T-cell (primary cell): ENCODE measurements around the gene ZWILCH. TPM values are rescaled to one million over a fixed set of nuclear protein-coding genes. Genes with fewer than 3 reads are reported as not detected.
A peak's percentile ranks its signal among the peaks of the same experiment; 100 is the strongest.

Experiments used
- ATAC-seq, 4 experiments: fragments of 200-7000 bp in 3 of 4; fragments of 150-1000 bp in 1 of 4; cut with Tn5 transposase; replicated peaks in 1 of 4; 1 replicate in 3 of 4; 2 replicates in 1 of 4; pipeline ENCODE4 v1.10.0; 2021; ENCODE audit warnings: moderate library complexity in 3 of 4, mild to moderate bottlenecking in 2 of 4, moderate number of reproducible peaks in 1 of 4
- CTCF ChIA-PET, 2 donors: fragments of 300-600 bp; sonication (Branson Sonifier 250); formaldehyde crosslinking; loops; one replicate each; lab custom pipeline; 2022; ENCODE audit warnings: antibody characterized with exemption in 2 of 2; lab: Charles Lee
- POLR2A ChIA-PET, 2 donors: fragments of 300-600 bp; sonication (Branson Sonifier 250); formaldehyde crosslinking; loops; one replicate each; lab custom pipeline; 2022; ENCODE audit warnings: antibody characterized with exemption in 2 of 2; lab: Charles Lee
- DNase-seq, 35 experiments: peaks; one replicate each; pipeline versions ENCODE4 v3.0.0 to v3.0.0-alpha.2; 2013 to 2023
- H3K27ac ChIP-seq: one replicate; pipeline ENCODE4 v1.5.1; 2013; ENCODE audit warnings: low read length
- H3K27me3 ChIP-seq, 2 experiments: replicated peaks in 1 of 2; 1 replicate in 1 of 2; 2 replicates in 1 of 2; pipeline versions ENCODE4 v1.6.1 to v1.7.0; 2013; ENCODE audit warnings: low read length in 1 of 2, mixed read lengths in 1 of 2; ENCODE audit not compliant: control insufficient read depth in 2 of 2, insufficient read depth in 2 of 2; ENCODE audit errors: extremely low read depth in 1 of 2
- H3K36me3 ChIP-seq, 2 donors: 1 replicate in 1 of 2; 2 replicates in 1 of 2; pipeline versions ENCODE4 v1.6.1 to v1.7.0; 2013; ENCODE audit warnings: low read length in 1 of 2; ENCODE audit not compliant: control insufficient read depth in 2 of 2, insufficient read depth in 1 of 2; ENCODE audit errors: extremely low read depth in 1 of 2
- H3K4me1 ChIP-seq, 2 experiments: 1 replicate in 1 of 2; 2 replicates in 1 of 2; pipeline versions ENCODE4 v1.6.1 to v1.7.0; 2013; ENCODE audit warnings: low read length in 2 of 2, mixed read lengths in 1 of 2; ENCODE audit not compliant: insufficient read depth in 2 of 2, control insufficient read depth in 1 of 2; ENCODE audit errors: extremely low read depth in 1 of 2
- H3K4me3 ChIP-seq, 2 donors: 1 replicate in 1 of 2; 2 replicates in 1 of 2; pipeline versions ENCODE4 v1.5.1 to v1.7.0; 2013; ENCODE audit warnings: mild to moderate bottlenecking in 2 of 2, low read length in 1 of 2, moderate library complexity in 1 of 2; ENCODE audit not compliant: control insufficient read depth in 1 of 2; ENCODE audit errors: extremely low read depth in 1 of 2
- H3K9me3 ChIP-seq: 2 replicates; pipeline ENCODE4 v1.7.0; 2013
- H3K27ac Mint-ChIP-seq, 2 donors: one replicate each; pipeline ENCODE4 v1.8.0; 2020 to 2021; ENCODE audit warnings: mild to moderate bottlenecking in 2 of 2, mixed read lengths in 2 of 2
- H3K27me3 Mint-ChIP-seq, 2 donors: one replicate each; pipeline ENCODE4 v1.8.0; 2021 to 2022; ENCODE audit warnings: mixed read lengths in 2 of 2
- H3K36me3 Mint-ChIP-seq: one replicate; pipeline ENCODE4 v1.8.0; 2021; ENCODE audit warnings: mixed read lengths
- H3K4me1 Mint-ChIP-seq, 3 donors: one replicate each; pipeline ENCODE4 v1.8.0; 2020 to 2022; ENCODE audit warnings: mixed read lengths in 3 of 3, mild to moderate bottlenecking in 1 of 3
- H3K4me3 Mint-ChIP-seq, 3 donors: one replicate each; pipeline ENCODE4 v1.8.0; 2020 to 2022; ENCODE audit warnings: mild to moderate bottlenecking in 3 of 3, mixed read lengths in 3 of 3, moderate library complexity in 3 of 3
- H3K9me3 Mint-ChIP-seq, 3 donors: one replicate each; pipeline ENCODE4 v1.8.0; 2020 to 2022; ENCODE audit warnings: mixed read lengths in 3 of 3
- WGBS: methylation state at CpG from one replicate; pipeline ENCODE4 v1.1.5; 2013; ENCODE audit warnings: missing lambda C conversion rate; ENCODE audit not compliant: insufficient coverage; 5-methylcytosine and 5-hydroxymethylcytosine counted together
- total RNA-seq, 35 experiments: library from RNA in 6 of 35; stranded (reverse) in 6 of 35; fragments of 120-200 nt in 1 of 35; gene quantifications; one replicate each; pipeline versions ENCODE4 v1.2.1 to v1.2.4 and lab custom pipeline; 2013 to 2026

ZWILCH gene
- total RNA-seq, 5 donors from 2014 or later (not counting 1 experiment from before 2014, with no cell fraction given) = 4.9 to 9.2 (median 6.2) TPM

DNA sequence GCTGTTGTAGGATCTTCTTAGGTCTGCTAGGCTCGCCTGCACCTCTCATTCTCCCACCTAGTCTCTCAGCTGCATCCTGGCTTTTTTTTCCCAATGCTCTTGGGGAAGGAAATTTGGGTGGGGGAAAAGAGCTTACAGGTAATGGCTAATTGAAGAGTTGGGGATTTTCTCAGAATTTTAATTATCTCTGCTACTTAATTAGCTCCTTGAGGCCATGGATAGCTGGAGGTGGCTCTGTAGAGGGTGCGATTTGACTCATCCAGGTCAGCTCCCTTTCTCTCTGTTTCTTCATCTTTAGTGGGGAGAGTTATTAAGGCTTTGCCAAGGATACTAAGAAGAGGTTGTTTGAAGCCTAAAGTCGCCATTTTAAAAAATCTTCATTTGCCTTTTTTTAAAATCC is 30.2 kb upstream of the ZWILCH start:
- Histone ChIP-seq H3K4me1 (peaks cover 11 to 26% of the 10 kb centered on the region in 2 experiments), H3K27ac (no peak overlapping the region), H3K9me3 (no peaks in the 10 kb centered on the region), H3K4me3 (no peak overlapping the region), H3K36me3 (peaks cover 5 to 6% of the 10 kb centered on the region in 2 donors), H3K27me3 (no peaks in the 10 kb centered on the region)
- ChIA-PET POLR2A (interaction anchor here (0.6 to 0.7 kb wide), 2 partner anchors 17 kb away, joined by 3 to 5 read pairs; no protein-coding TSS in a partner anchor), CTCF (interaction anchor here in 1 of 2 donors (0.6 to 0.7 kb wide), 2 partner anchors 60 to 105 kb away, joined by 3 read pairs; no protein-coding TSS in a partner anchor)
- ATAC-seq (no peak), DNase-seq (no peak)
- Mint-ChIP-seq H3K9me3 (no peaks in the 10 kb centered on the region), H3K36me3 (no peaks in the 10 kb centered on the region), H3K27me3 (no peaks in the 10 kb centered on the region), H3K27ac (peak overlapping the region in 1 of 2 donors; percentile 80), H3K4me3 (no peak overlapping the region), H3K4me1 (peaks cover 41 to 52% (median 47%) of the 10 kb centered on the region in 3 donors)
- WGBS = 100% methylated on average over 1 of the region's 3 CpGs

DNA sequence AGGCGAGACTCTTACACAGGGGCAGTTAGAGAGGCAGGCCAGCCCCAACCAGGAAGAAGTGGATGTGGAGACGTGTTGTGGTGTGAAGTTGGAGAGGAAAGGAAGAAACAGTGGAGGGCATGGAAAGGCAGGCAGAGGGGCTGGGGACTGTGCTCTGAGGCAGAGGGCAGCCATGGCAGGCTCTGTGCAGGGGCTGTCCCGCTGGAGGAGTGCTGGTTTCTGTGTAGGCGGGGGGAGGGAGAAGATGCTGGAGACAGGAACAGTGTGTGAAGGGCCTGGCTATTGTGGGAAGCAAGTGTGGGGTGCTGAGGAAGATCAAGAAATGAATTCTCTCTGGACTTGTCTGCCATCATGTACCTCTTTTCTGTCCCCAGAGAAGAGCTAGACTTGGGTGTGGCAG is 28.6 kb upstream of the ZWILCH start:
- Histone ChIP-seq H3K27me3 (no peaks in the 10 kb centered on the region), H3K4me3 (no peak overlapping the region), H3K4me1 (peaks cover 5 to 13% of the 10 kb centered on the region in 2 experiments), H3K27ac (no peak overlapping the region), H3K9me3 (no peaks in the 10 kb centered on the region), H3K36me3 (peaks cover 9 to 10% of the 10 kb centered on the region in 2 donors)
- CTCF ChIA-PET = no interaction called here
- ATAC-seq (no peak), DNase-seq (no peak)
- no peaks in the 10 kb centered on the region for H3K27me3 Mint-ChIP-seq
- POLR2A ChIA-PET = no interaction called here
- WGBS = 92% methylated on average over 2 of the region's 4 CpGs
- peaks cover 7% of the 10 kb centered on the region for H3K36me3 Mint-ChIP-seq
- H3K9me3 Mint-ChIP-seq = no peaks in the 10 kb centered on the region
- H3K4me1 Mint-ChIP-seq = peaks cover 29 to 37% (median 31%) of the 10 kb centered on the region in 3 donors
- H3K27ac Mint-ChIP-seq = peak overlapping the region; percentile 74 to 80
- no peak overlapping the region for H3K4me3 Mint-ChIP-seq

DNA sequence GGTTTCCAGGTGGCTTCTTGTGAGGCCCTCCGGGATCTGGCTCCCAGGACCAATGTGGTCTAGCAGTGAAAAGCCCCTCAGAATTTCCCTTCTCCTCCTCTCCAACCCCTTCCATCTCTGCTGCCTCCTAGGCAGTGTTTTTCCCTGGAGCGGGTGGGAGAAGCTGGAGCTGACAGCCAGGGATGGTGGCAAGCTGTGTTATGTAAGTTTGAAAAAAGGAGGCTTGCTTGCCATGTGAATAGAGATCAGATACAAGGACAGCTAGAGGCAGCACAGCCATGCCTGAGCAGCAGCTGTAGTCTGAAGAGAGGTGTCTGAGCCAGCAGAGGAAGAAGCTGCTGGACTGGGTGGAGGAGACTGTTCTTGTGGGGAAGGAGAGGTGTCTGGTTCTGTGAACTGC is 28.1 kb upstream of the ZWILCH start:
- H3K36me3 Mint-ChIP-seq = peaks cover 11% of the 10 kb centered on the region
- H3K4me1 Mint-ChIP-seq = peaks cover 24 to 32% (median 26%) of the 10 kb centered on the region in 3 donors
- ATAC-seq (no peak), DNase-seq (no peak)
- no peaks in the 10 kb centered on the region for H3K27me3 Mint-ChIP-seq
- WGBS = 100% methylated on average over 2 of the region's 2 CpGs
- ChIA-PET POLR2A (no interaction called here), CTCF (no interaction called here)
- H3K9me3 ChIP-seq = no peaks in the 10 kb centered on the region
- H3K9me3 Mint-ChIP-seq = no peaks in the 10 kb centered on the region
- H3K27ac Mint-ChIP-seq = peak overlapping the region; percentile 34 to 80
- peaks cover 5 to 8% of the 10 kb centered on the region in 2 experiments for H3K4me1 ChIP-seq
- peaks cover 12 to 14% of the 10 kb centered on the region in 2 donors for H3K36me3 ChIP-seq
- H3K4me3 Mint-ChIP-seq = no peak overlapping the region
- no peaks in the 10 kb centered on the region for H3K27me3 ChIP-seq
- H3K27ac ChIP-seq = no peak overlapping the region
- no peak overlapping the region for H3K4me3 ChIP-seq

DNA sequence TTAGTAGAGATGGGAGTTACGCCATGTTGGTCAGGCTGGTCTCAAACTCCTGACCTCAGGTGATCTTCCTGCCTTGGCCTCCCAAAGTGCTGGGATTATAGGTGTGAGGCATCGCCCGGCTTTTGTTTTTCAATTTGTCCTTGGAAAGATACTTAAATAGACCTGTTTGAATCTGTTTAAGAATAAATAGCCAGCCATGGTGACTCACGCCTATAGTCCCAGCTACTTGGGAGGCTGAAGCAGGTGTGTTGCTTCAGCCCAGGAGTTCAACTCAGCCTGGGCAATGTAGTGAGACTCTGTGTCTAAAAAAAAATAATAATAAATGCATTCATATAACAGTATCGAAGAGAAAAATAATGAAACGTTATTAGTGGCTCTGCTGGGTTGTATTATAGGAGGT is 24.9 kb upstream of the ZWILCH start:
- no peak overlapping the region for H3K4me3 Mint-ChIP-seq
- POLR2A ChIA-PET = no interaction called here
- WGBS = 100% methylated on average over 1 of the region's 6 CpGs
- no peak overlapping the region for H3K27ac Mint-ChIP-seq
- H3K36me3 Mint-ChIP-seq = peaks cover 30% of the 10 kb centered on the region
- ATAC-seq (no peak), DNase-seq (no peak)
- peaks cover 8 to 14% (median 12%) of the 10 kb centered on the region in 3 donors for H3K4me1 Mint-ChIP-seq
- Histone ChIP-seq H3K27me3 (no peaks in the 10 kb centered on the region), H3K4me1 (no peaks in the 10 kb centered on the region), H3K9me3 (no peaks in the 10 kb centered on the region), H3K4me3 (no peak overlapping the region), H3K27ac (no peak overlapping the region), H3K36me3 (peaks cover 12 to 31% of the 10 kb centered on the region in 2 donors)
- no peaks in the 10 kb centered on the region for H3K9me3 Mint-ChIP-seq
- CTCF ChIA-PET = no interaction called here
- H3K27me3 Mint-ChIP-seq = no peaks in the 10 kb centered on the region

DNA sequence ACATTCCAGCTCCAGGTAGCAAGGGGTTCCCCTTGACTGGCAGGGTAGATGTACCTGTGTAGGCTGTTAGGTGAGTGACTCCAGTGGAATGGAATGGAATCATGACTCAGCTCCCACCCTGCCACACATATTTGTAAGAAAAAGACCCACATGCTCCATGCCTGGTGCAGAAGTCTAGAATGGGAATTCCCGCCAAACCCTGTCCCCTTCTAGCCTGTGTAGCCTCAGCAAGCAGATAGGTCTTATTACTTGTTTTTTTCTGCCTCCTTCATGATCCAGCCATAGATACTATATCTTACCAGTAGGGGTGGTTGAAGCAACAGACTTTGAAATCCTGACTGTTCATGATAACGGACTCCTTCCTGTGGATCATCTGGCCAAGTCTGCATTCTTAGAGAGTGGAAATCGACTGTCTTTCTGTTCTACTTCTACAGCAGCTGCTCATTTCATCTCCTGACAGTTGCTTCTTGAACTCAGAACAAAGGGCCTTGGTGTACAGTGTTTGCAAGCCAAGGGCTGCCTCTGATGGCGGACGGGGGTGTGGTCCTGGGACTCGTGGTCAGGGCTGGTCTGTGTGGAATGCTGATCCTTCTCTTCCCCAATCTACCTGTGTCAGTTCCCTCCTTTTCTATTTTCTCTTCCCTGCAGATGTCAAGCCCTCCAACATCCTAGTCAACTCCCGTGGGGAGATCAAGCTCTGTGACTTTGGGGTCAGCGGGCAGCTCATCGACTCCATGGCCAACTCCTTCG is 23.8 kb upstream of the ZWILCH start:
- no peak overlapping the region for H3K4me3 ChIP-seq
- ATAC-seq = no peak
- no peaks in the 10 kb centered on the region for H3K27me3 ChIP-seq
- ChIA-PET CTCF (no interaction called here), POLR2A (no interaction called here)
- peaks cover 2 to 8% (median 4%) of the 10 kb centered on the region in 3 donors for H3K4me1 Mint-ChIP-seq
- H3K9me3 Mint-ChIP-seq = no peaks in the 10 kb centered on the region
- 100% methylated on average over 4 of the region's 10 CpGs for WGBS
- peaks cover 12 to 40% of the 10 kb centered on the region in 2 donors for H3K36me3 ChIP-seq
- H3K27me3 Mint-ChIP-seq = no peaks in the 10 kb centered on the region
- H3K9me3 ChIP-seq = no peaks in the 10 kb centered on the region
- H3K4me1 ChIP-seq = no peaks in the 10 kb centered on the region
- no peak overlapping the region for H3K4me3 Mint-ChIP-seq
- no peak for DNase-seq
- H3K36me3 Mint-ChIP-seq = peaks cover 30% of the 10 kb centered on the region
- H3K27ac Mint-ChIP-seq = peak overlapping the region; percentile 34 to 47
- no peak overlapping the region for H3K27ac ChIP-seq

DNA sequence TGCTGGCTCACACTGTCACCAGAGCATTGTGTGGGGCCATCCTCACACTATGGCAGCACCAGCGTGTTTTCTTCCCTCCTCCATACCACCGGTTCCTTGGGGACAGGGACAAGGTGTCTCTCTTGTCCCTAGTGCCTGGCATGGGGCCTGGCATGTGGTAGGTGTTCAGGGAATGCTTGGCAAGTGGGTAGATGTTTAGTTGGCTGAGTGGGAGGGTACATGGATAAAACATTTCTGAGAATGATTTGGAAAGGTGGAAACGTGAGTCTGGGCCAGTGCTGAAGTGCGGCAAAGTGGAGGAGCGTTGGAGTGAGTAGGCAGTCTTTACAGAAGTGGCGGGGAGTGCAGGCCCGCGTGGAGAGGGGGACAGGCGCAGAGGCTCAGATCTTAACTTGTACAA is 22.6 kb upstream of the ZWILCH start:
- ChIA-PET CTCF (no interaction called here), POLR2A (no interaction called here)
- Mint-ChIP-seq H3K4me3 (no peak overlapping the region), H3K9me3 (no peaks in the 10 kb centered on the region), H3K4me1 (peaks cover 0 to 2% (median 0%) of the 10 kb centered on the region in 3 donors), H3K27ac (peak overlapping the region; percentile 0 to 54), H3K27me3 (no peaks in the 10 kb centered on the region), H3K36me3 (peaks cover 30% of the 10 kb centered on the region)
- no peaks in the 10 kb centered on the region for H3K4me1 ChIP-seq
- no peak overlapping the region for H3K4me3 ChIP-seq
- no peaks in the 10 kb centered on the region for H3K27me3 ChIP-seq
- WGBS = 94% methylated on average over 7 of the region's 9 CpGs
- H3K36me3 ChIP-seq = peaks cover 11 to 52% of the 10 kb centered on the region in 2 donors
- H3K27ac ChIP-seq = no peak overlapping the region
- no peak for ATAC-seq
- DNase-seq = no peak
- no peaks in the 10 kb centered on the region for H3K9me3 ChIP-seq
